IPS DF 4.7 (cell line): ENCODE data around the gene DSCAM.
"Not testable (repeated sequence)": the region's sequence is repeated elsewhere in the genome, so short reads cannot be mapped to it uniquely, and the experiment has no call there.

Experiments used
- DNase-seq: peaks from one replicate; pipeline ENCODE4 v3.0.0-alpha.2; 2013; ENCODE audit warnings: low spot score; ENCODE audit errors: extremely low read depth

Gene DSCAM

GRCh38 chr21:40186045-40186444 is 660.9 kb downstream of the DSCAM start:
- DNase-seq: no peak

- DNase-seq: no peak
These were observed 661.8 kb downstream of the DSCAM start for GRCh38 chr21:40185208-40185607.

- not testable (repeated sequence) for DNase-seq
These were observed 664.5 kb downstream of the DSCAM start for GRCh38 chr21:40182491-40182890.

- DNase-seq: no peak
These were observed 667.8 kb downstream of the DSCAM start for GRCh38 chr21:40179166-40179565.

GRCh38 chr21:40178726-40179125 is 668.2 kb downstream of the DSCAM start:
- DNase-seq: no peak

- DNase-seq: no peak
These were observed 669.0 kb downstream of the DSCAM start for GRCh38 chr21:40177979-40178378.

- DNase-seq: no peak
These were observed 670.2 kb downstream of the DSCAM start for GRCh38 chr21:40176724-40177123.

- no peak for DNase-seq
These were observed 673.1 kb downstream of the DSCAM start for GRCh38 chr21:40173816-40174215.

GRCh38 chr21:40169971-40170370 is 677.0 kb downstream of the DSCAM start:
- DNase-seq: no peak

GRCh38 chr21:40166291-40166843 is 680.6 kb downstream of the DSCAM start:
- DNase-seq: no peak

GRCh38 chr21:40165773-40166070 is 681.2 kb downstream of the DSCAM start:
- no peak for DNase-seq

GRCh38 chr21:40164905-40165772 is 681.8 kb downstream of the DSCAM start:
- no peak for DNase-seq

GRCh38 chr21:40162075-40162474 is 684.9 kb downstream of the DSCAM start:
- no peak for DNase-seq

- no peak for DNase-seq
These were observed 686.0 kb downstream of the DSCAM start for GRCh38 chr21:40160911-40161310.

GRCh38 chr21:40158366-40158765 is 688.6 kb downstream of the DSCAM start:
- DNase-seq: no peak

- DNase-seq: no peak
These were observed 691.4 kb downstream of the DSCAM start for GRCh38 chr21:40155563-40155962.

GRCh38 chr21:40153351-40153750 is 693.6 kb downstream of the DSCAM start:
- DNase-seq: no peak

GRCh38 chr21:40152476-40152875 is 694.5 kb downstream of the DSCAM start:
- no peak for DNase-seq

GRCh38 chr21:40151611-40152010 is 695.3 kb downstream of the DSCAM start:
- DNase-seq: no peak

- no peak for DNase-seq
These were observed 700.6 kb downstream of the DSCAM start for GRCh38 chr21:40146216-40146837.

- DNase-seq: no peak
These were observed 703.0 kb downstream of the DSCAM start for GRCh38 chr21:40143822-40144525.

- no peak for DNase-seq
These were observed 705.3 kb downstream of the DSCAM start for GRCh38 chr21:40141621-40142020.
